GM19468 (cell line): ENCODE data around the gene DPRX.

Experiments
- ATAC-seq: cut with Tn5 transposase; IDR thresholded peaks from one replicate; pipeline ENCODE4 v1.9.1; 2021; ENCODE audit warnings: mild to moderate bottlenecking, moderate library complexity, moderate number of reproducible peaks; ENCODE audit not compliant: unreplicated experiment; ENCODE audit errors: extremely low read depth

The DPRX gene

GRCh38 chr19:53631949-53632407, at the start of gene DPRX:
TSS of gene DPRX (plus strand) at chr19:53631999. CDS start at chr19:53632107, 108 bp downstream.
- no peak for ATAC-seq

DNA sequence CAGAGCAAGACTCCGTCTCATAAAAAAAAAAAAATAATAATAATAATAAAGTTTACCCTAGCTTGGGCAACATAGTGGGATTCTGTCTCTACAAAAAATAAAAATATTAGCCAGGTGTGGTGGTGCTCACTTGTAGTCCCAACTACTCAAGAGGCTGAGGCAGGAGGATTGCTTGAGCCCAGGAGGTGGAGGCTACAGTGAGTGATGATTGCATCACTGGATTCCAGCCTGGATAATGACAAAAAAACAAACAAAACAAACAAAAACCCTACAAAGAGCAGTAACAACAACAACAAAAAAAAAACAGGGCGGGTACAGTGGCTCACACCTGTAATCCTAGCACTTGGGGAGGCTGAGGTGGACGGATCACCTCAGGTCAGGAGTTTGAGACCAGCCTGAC, 48.6 kb upstream of the DPRX start:
- no peak for ATAC-seq

DNA sequence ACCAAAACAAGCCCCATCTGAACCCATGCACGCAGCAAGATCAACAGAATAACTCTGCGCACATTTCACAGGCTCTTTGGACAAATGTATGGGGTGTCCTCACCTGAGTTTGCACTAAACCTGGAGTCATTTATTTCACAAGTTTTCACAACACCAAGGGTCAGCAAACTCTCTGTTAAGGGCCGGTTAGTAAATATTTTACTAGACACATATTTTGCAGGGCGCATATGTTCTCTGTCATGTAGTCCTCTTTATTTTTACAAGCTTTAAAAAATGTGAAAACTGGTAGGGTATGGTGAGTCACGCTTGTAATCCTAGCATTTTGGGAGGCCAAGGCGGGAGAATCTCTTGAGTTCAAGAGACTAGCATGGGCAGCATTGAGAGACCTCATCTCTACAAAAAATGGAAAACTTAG, 45.5 kb upstream of the DPRX start:
- no peak for ATAC-seq

GRCh38 chr19:53594811-53595509, 36.8 kb upstream of the DPRX start:
- no peak for ATAC-seq

- no peak for ATAC-seq
These were observed 36.3 kb upstream of the DPRX start for GRCh38 chr19:53595510-53595867.

DNA sequence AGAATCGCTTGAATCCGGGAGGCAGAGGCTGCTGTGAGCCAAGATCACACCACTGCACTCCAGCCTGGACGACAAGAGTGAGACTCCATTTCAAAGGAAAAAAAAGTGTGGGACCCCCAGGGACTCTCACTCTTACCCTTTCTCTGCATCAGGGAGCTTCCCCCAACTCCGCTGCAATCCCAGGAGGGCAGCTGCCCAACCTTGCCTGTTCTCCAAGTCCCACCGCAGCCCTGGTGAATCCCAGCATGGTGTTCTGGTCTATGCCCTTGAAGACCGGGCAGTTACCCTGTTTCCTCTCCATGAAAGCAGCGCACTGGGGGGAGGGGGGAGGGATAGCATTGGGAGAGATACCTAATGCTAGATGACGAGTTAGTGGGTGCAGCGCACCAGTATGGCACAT, 35.7 kb upstream of the DPRX start:
- ATAC-seq = no peak

- ATAC-seq = no peak
These were observed 34.8 kb upstream of the DPRX start for GRCh38 chr19:53597023-53597422.

- no peak for ATAC-seq
These were observed 33.4 kb upstream of the DPRX start for GRCh38 chr19:53598361-53598760.

DNA sequence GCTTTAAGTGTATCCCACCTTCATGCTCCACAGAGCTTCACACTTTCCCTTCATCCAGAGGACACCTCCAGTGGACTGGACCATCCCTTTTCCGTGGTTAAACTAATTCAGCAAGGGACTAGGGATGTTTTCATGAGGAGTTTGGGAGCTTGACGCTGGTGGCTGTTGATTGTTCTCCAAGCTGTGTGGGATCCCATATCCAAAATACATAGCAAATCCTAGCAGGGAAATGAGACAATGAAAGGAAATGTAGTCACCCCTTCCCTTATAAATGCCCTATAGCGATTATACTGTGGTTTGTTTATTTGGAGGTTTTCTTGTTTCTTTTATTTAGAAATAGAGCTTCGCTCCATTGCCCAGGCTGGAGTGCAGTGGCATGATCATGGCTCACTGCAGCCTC, 31.6 kb upstream of the DPRX start:
- no peak for ATAC-seq

GRCh38 chr19:53606031-53606430, 25.8 kb upstream of the DPRX start:
- no peak for ATAC-seq

DNA sequence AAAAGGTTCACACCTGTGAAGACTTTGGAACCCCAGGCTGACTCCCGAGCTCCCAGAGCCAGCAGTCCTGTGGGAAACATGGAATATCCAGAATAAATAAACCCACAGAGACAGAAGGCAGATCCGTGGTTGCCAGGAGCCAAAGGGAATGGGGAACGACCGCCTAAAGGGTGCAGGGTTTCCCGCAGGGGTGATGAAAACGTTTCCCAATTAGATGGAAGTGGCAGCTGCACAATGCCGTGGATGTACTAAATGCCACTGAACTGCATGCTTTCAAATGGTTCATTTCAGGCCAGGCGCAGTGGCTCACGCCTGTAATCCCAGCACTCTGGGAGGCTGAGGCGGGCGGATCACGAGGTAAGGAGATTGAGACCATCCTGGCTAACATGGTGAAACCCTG, 23.4 kb upstream of the DPRX start:
- ATAC-seq = no peak

DNA sequence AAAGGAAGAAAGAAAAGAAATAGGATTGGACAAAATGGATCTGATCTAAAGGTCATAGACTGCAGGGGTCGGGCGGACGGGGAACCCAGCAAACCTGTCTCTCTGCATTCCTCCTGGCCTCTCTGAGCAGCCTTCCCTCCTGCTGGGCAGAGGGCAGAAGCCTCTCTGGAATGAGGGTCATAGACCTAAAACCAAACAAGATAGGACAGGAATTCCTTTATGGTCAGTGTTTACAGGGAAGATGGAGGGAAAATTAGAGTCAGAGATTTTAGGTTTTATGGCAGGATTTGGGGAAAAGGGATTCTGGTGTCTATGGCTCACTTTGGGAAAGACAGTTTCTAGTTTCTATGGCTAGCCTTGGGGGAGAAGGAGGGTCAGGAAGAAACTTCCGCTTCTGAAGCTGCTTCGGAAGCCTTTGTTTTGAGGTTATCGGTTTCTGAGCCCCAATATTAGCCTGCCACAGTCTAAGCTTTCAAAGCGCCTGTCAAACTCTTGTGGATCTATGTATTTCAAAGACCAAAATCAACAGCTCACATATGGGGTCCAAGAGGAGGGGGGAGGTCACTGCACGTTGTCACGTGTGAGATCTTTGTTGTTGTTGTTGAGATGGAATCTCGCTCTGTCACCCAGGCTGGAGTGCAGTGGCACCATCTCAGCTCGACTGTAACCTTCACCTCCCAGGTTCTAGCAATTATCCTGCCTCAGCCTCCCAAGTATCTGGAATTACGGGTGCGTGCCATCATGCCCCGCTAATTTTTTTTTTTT, 18.9 kb upstream of the DPRX start:
- ATAC-seq = no peak

GRCh38 chr19:53621885-53622740, 9.7 kb upstream of the DPRX start:
- no peak for ATAC-seq

DNA sequence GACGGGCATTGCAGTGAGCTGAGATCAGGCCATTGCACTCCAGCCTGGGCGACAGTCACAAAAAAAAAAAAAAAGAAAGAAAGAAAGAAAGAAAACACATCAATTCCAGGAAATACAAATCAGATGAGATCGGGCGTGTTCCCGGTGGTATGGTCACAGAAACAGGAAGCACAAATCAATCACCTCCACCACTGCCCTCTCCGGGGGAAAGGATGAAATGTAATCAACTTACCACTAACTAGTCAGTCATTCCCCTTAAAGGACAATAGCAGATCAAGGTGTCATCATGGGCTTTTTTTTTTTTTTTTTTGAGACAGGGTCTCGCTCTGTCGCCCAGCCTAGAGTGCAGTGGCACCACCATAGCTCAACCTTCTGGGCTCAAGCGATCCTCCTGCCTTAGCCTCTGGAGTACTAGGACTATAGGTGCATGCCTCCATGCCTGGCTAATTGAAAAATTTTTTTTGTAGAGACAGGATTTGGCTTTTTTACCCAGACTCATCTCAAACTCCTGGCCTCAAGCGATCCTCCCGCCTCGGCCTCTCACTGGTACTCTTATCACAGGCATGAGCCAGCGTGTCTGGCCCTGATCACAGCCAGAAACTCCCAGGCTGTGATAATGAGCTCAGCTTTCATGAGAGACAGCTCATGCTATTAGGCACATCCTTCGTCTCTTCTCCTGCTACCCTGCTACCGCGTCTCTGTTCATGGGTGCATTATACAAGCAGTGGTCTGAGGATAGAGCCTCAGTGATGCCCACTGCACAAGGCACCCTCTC, 6.8 kb upstream of the DPRX start:
- ATAC-seq = no peak

DNA sequence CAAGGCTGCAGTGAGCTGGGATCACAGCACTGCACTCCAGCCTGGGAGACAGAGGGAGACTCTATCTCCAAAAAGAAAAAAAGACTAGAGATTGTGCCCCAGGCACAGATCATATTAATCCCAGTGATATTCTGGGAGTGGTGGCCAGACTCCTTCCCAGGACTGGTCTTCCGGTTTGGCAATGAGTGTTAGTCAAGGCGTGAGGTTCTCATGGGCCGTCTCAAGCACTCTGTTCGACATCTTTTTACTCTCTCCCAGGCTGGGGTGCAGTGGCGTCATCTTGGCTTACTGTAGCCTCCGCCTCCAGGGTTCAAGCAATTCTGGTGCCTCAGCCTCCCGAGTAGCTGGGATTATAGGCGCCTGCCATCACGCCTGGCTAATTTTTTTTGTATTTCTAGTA, 5.3 kb upstream of the DPRX start:
- no peak for ATAC-seq

- no peak for ATAC-seq
These were observed 4.8 kb upstream of the DPRX start for GRCh38 chr19:53626976-53627375.

DNA sequence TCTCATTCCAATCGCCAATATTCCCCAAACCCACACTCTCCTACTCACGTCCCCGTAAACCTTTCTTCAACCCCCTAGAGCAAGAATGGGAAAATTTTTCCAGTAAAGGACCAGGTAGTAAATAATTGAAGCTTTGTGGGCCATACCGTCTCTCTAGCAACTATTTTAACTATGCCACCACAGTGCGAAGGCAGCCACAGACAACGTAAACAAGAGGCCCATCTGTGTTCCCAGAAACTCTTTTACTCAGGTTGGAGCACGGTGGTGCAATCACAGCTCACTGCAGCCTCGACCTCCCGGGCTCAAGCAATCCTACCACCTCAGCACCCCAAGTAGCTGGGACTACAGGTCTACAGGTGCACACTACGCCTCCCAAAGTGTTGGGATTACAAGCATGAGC, 3.0 kb downstream of the DPRX start:
- ATAC-seq = no peak

- ATAC-seq = no peak
These were observed 7.7 kb downstream of the DPRX start for GRCh38 chr19:53639471-53639870.

GRCh38 chr19:53642381-53643099, 10.7 kb downstream of the DPRX start:
- no peak for ATAC-seq
